HG02763 (cell line): ENCODE measurements around the gene RNF220.
"Not testable (repeated sequence)": the region's sequence is repeated elsewhere in the genome, so short reads cannot be mapped to it uniquely, and the experiment has no call there.

Source experiments
- ATAC-seq: cut with Tn5 transposase; IDR thresholded peaks from one replicate; pipeline ENCODE4 v1.9.1; 2021; ENCODE audit warnings: mild to moderate bottlenecking, moderate library complexity; ENCODE audit not compliant: unreplicated experiment

RNF220 gene

DNA sequence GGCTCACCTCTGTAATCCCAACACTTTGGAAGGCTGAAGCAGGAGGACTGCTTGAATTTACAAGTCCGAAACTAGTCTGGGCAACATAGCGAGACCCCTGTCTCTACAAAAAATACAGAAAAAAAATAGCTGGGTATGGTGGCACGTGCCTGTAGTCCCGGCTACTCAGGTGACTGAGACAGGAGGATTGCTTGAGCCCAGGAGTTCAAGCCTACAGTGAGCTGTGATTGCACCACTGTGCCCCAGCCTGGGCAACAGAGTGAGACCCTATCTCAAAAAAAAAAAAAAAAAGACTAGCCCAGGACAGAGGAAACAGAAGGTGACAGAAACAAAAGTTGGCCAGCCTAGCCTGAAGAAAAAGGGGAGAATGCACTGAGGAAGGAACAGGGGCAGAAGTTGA is 290.6 kb downstream of the RNF220 start:
- ATAC-seq = no peak

DNA sequence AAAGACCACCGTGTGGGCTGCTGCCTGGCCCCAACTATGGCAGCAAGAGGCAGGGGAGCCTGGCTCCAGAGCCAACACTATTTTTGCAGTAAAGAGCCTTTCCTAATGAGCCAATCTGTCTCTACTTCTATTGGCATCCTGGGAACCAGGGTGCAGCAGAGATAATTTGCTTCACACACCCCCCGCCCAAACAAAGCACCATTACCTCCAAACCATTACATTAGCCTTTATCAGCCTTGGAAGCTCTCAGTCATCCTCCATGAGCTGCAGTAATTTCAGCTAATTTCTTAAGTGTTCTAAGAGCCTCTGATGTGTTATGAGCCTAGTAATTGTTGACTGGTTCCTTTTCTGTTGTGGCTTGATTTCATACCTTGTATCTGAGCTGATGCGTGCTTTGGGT is 291.0 kb downstream of the RNF220 start:
- ATAC-seq = no peak

DNA sequence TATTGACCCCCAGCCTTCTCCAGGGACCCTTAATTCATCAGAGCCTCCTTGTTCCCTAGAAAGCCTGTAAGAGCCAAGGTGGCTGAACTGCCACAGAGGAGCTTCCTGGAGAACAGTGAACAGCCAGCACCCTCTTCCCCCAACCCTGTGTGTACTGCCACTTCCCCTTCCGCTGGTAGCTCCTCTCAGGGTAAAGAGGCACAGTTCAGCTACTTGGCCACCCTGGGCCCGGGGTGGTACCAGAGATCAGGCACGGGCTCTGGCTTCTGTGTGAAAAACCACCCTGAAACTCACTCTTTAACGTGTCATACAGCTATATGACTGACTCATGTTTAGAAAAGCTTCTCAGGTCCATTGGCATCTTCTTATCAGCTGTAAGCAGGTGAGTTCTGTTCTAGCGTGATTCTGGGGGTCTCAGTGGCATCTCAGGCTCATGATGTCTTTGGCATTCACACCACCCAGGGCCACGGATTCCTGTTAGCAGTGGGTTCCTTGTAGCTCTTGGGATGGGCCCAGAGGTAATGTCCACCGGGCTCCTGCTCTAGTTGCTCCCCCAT is 291.8 kb downstream of the RNF220 start:
- ATAC-seq = no peak

GRCh38 chr1:44698138-44698537 is 293.1 kb downstream of the RNF220 start:
- no peak for ATAC-seq

- ATAC-seq = not testable (repeated sequence)
Measured at GRCh38 chr1:44699375-44699774, 294.3 kb downstream of the RNF220 start.

- ATAC-seq = no peak
Measured at GRCh38 chr1:44700573-44700972, 295.5 kb downstream of the RNF220 start.

DNA sequence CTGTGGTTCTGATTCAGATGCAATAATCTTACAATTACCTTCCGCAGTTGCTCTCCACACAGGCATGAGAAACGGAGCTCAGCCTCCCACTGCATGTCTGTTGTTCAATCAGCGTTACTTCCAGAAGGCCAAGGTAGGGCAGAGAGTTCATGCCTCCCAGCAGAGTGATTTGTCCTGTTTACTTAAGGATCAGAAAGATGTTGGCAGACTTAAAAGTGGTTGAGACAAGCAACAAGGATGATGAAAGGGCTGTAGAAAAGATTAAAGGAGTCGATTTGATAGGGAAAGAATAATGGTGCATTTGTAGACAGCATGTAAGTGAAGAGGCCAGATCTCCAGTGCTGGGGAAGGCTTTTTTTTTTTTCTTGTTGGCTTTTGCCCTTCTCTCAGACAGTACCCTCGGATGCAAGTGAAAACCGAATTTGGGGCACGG is 296.1 kb downstream of the RNF220 start:
- ATAC-seq = no peak
